K562 (cell line): Measurements from ENCODE around the gene LMCD1. TPM values are rescaled to one million over a fixed set of nuclear protein-coding genes. Genes with fewer than 3 reads are reported as not detected.

ENCODE experiments used
- ATAC-seq: fragments of 200-7000 bp; cut with Tn5 transposase; 3 replicates; pipeline ENCODE4 v1.9.1; 2020; ENCODE audit warnings: moderate library complexity
- BruUV-seq: library from RNA; stranded (reverse); fragments of 400-500 nt; replicated peaks from 2 replicates; lab custom pipeline; 2021; lab: Mats Ljungman, UMichigan
- CTCF ChIA-PET: fragments of 300-600 bp; formaldehyde crosslinking; extraction: SDS; loops from one replicate; lab custom pipeline; 2021; ENCODE audit warnings: low intra/inter-chr PET ratio; lab: Yijun Ruan, JAX
- POLR2A ChIA-PET: fragments of 300-600, 350-650 bp; sonication (Branson Sonifier 250); formaldehyde crosslinking; extraction: SDS; loops from one replicate; lab custom pipeline; 2021; ENCODE audit warnings: antibody characterized with exemption, inconsistent platforms; lab: Yijun Ruan, JAX
- DNase-seq, 4 experiments: peaks; one replicate each; pipeline versions ENCODE4 v3.0.0 to v3.0.0-alpha.2; 2011 to 2018; ENCODE audit warnings: low spot score in 3 of 4, mixed read lengths in 3 of 4; ENCODE audit errors: extremely low read depth in 1 of 4
- FAIRE-seq: peaks from 2 replicates; lab custom pipeline; 2011; peaks lifted over from hg19 to GRCh38; lab: Jason Lieb, UNC
- H2AFZ ChIP-seq: 2 replicates; pipeline ENCODE4 v1.6.0; 2011; ENCODE audit warnings: low read depth, low read length, control low read depth, inconsistent platforms
- H3K27ac ChIP-seq: fragments of 200-600 bp; 3 replicates; pipeline ENCODE4 v1.8.0; 2011; ENCODE audit warnings: low read depth, mild to moderate bottlenecking, control low read depth, inconsistent platforms, low read length, moderate library complexity, mixed read lengths; ENCODE audit errors: extremely low read depth
- H3K27me3 ChIP-seq, 2 experiments: fragments of 300-600 bp in 1 of 2; 2 replicates in 1 of 2; 3 replicates in 1 of 2; pipeline versions ENCODE4 v1.6.0 to v1.8.0; 2011; ENCODE audit warnings: inconsistent platforms in 2 of 2, low read length in 2 of 2, mild to moderate bottlenecking in 1 of 2, mixed read lengths in 1 of 2, moderate library complexity in 1 of 2; ENCODE audit not compliant: control insufficient read depth in 2 of 2, insufficient read depth in 2 of 2
- H3K36me3 ChIP-seq: fragments of 300-600 bp; 3 replicates; pipeline ENCODE4 v1.8.0; 2011; ENCODE audit warnings: mild to moderate bottlenecking, low read length, inconsistent platforms; ENCODE audit not compliant: control insufficient read depth, insufficient read depth
- H3K4me1 ChIP-seq, 2 experiments: fragments of 200-600 bp in 1 of 2; replicated peaks in 1 of 2; 2 replicates in 1 of 2; 3 replicates in 1 of 2; pipeline versions ENCODE4 v1.5.1 to v1.8.0; 2011; ENCODE audit warnings: inconsistent platforms in 2 of 2, low read length in 2 of 2, mild to moderate bottlenecking in 1 of 2, mixed read lengths in 1 of 2, moderate library complexity in 1 of 2; ENCODE audit not compliant: control insufficient read depth in 2 of 2, insufficient read depth in 2 of 2
- H3K4me2 ChIP-seq: 2 replicates; pipeline ENCODE4 v1.6.1; 2011; ENCODE audit warnings: low read length, control low read depth, inconsistent platforms, mixed read lengths; ENCODE audit not compliant: insufficient read depth
- H3K4me3 ChIP-seq: fragments of 200-600 bp; sonication (generic), shearing (Covaris generic); 2 replicates; pipeline ENCODE4 v1.5.1; 2016; ENCODE audit warnings: control low read depth, inconsistent platforms
- H3K79me2 ChIP-seq: fragments of 200-600 bp; 3 replicates; pipeline ENCODE4 v1.8.0; 2011; ENCODE audit warnings: low read length, inconsistent platforms; ENCODE audit not compliant: control insufficient read depth, insufficient read depth
- H3K9ac ChIP-seq, 2 experiments: 2 replicates each; pipeline versions ENCODE4 v1.6.0 to v1.6.1; 2011; ENCODE audit warnings: low read depth in 2 of 2, low read length in 2 of 2, control low read depth in 1 of 2, inconsistent platforms in 1 of 2, mild to moderate bottlenecking in 1 of 2, mixed read lengths in 1 of 2; ENCODE audit not compliant: insufficient read depth in 1 of 2
- H3K9me1 ChIP-seq: one replicate; pipeline ENCODE4 v1.6.0; 2011; ENCODE audit warnings: inconsistent platforms, mild to moderate bottlenecking, low read length, moderate library complexity; ENCODE audit not compliant: control insufficient read depth, insufficient read depth
- H3K9me3 ChIP-seq: replicated peaks from 2 replicates; pipeline ENCODE4 v1.5.1; 2011; ENCODE audit warnings: low read depth, low read length, inconsistent platforms; ENCODE audit not compliant: control insufficient read depth, insufficient read depth
- H4K20me1 ChIP-seq: replicated peaks from 2 replicates; pipeline ENCODE4 v1.6.1; 2011; ENCODE audit warnings: low read length, inconsistent platforms, mixed read lengths; ENCODE audit not compliant: control insufficient read depth, insufficient read depth
- ATF7 ChIP-seq: fragments of 450-650 bp; IDR thresholded peaks from 2 replicates; pipeline ENCODE4 v1.7.1; 2014; ENCODE audit warnings: mild to moderate bottlenecking, moderate library complexity
- DMBX1 ChIP-seq: fragments of 250-450 bp; sonication (Bioruptor Pico); IDR thresholded peaks from 2 replicates; pipeline ENCODE4 v1.8.0; 2022; ENCODE audit warnings: inconsistent platforms, mild to moderate bottlenecking, moderate library complexity, borderline replicate concordance
- NELFE ChIP-seq: IDR thresholded peaks from 2 replicates; pipeline ENCODE4 v1.6.1; 2011; ENCODE audit warnings: mild to moderate bottlenecking; ENCODE audit not compliant: insufficient read depth, insufficient read length
- NFXL1 ChIP-seq: fragments of 450-650 bp; formaldehyde crosslinking; IDR thresholded peaks from 2 replicates; pipeline ENCODE4 v1.4.0; 2021; ENCODE audit warnings: mild to moderate bottlenecking
- PHF8 ChIP-seq: fragments of 200-600 bp; sonication (generic); IDR thresholded peaks from 2 replicates; pipeline ENCODE4 v1.6.1; 2012; ENCODE audit warnings: mixed run types, mild to moderate bottlenecking, inconsistent platforms, low read length, moderate library complexity, borderline replicate concordance
- SIN3B ChIP-seq: fragments of 450-650 bp; IDR thresholded peaks from 2 replicates; pipeline ENCODE4 v1.6.1; 2017; ENCODE audit warnings: low read depth, mild to moderate bottlenecking, moderate library complexity
- SMAD1 ChIP-seq: fragments of 150-350 bp; IDR thresholded peaks from 2 replicates; pipeline ENCODE4 v1.6.1; 2014; ENCODE audit warnings: low read length, low read depth; ENCODE audit not compliant: partially characterized antibody
- SREBF2 ChIP-seq: sonication (generic); formaldehyde crosslinking; IDR thresholded peaks from 2 replicates; pipeline ENCODE4 v1.4.0; 2020; ENCODE audit warnings: mild to moderate bottlenecking, missing genetic modification reagents
- WGBS: fragments of 100-300 bp; shearing (Covaris generic); methylation state at CpG from one replicate; pipeline ENCODE4 v1.1.6; 2016; ENCODE audit warnings: low coverage, mixed read lengths; ENCODE audit not compliant: insufficient coverage; ENCODE audit errors: missing lambda C conversion rate; 5-methylcytosine and 5-hydroxymethylcytosine counted together
- in situ Hi-C: fragments of 300-500 bp; cut with MboI; formaldehyde crosslinking; loops from 4 replicates; pipeline ENCODE4 v1.15.0; 2018; ENCODE audit warnings: inconsistent platforms, mixed read lengths
- intact Hi-C: fragments of 100-400 bp; cut with micrococcal nuclease; formaldehyde crosslinking; loops from 2 replicates; pipeline ENCODE4 v1.14.2; 2022
- polyA plus RNA-seq, 8 experiments: library from polyadenylated mRNA; depleted of rRNA in 4 of 8; stranded (reverse) in 5 of 8; unstranded in 3 of 8; fragments of >200 nt; fragmentation: Nextera tagmentation in 2 of 8; fragmentation: Illumina TruSeq in 1 of 8; extraction: Ambion mirVana in 2 of 8; extraction: Trizol in 1 of 8; gene quantifications; 2 replicates each; pipeline versions ENCODE4 v1.2.1 to v1.2.3, GENCODE V29; 2011 to 2014; ENCODE audit warnings: inconsistent platforms in 1 of 8, missing spikeins in 1 of 8
- total RNA-seq, 7 experiments: library from RNA; depleted of rRNA in 6 of 7; stranded (reverse); fragments of >200 nt in 6 of 7; fragmentation: Illumina TruSeq in 2 of 7; extraction: Trizol in 2 of 7; gene quantifications; 2 replicates each; pipeline versions ENCODE4 v1.2.1 to v1.2.3, GENCODE V29; 2011 to 2021; ENCODE audit warnings: low replicate concordance in 1 of 7
- TF ChIP-seq, protein P1 (sequence below): IDR thresholded peaks from 2 replicates; pipeline ENCODE4 v1.6.1; 2011; ENCODE audit warnings: borderline replicate concordance, low read depth, mild to moderate bottlenecking, moderate library complexity, low read length; ENCODE audit not compliant: insufficient read depth, poor library complexity, severe bottlenecking
- TF ChIP-seq, protein P2 (sequence below): fragments of 450-650 bp; IDR thresholded peaks from 2 replicates; pipeline ENCODE4 v1.7.0; 2016; ENCODE audit warnings: borderline replicate concordance
- TF ChIP-seq, protein P3 (sequence below): IDR thresholded peaks from 2 replicates; pipeline ENCODE4 v1.6.1; 2012; ENCODE audit warnings: low read depth, low read length, improper control_type of control experiment, borderline replicate concordance

Gene LMCD1
- total and polyA plus RNA-seq, 9 of the 15 experiments (the other 6 are each of a cell fraction or from before 2014, with no cell fraction given), result 0.60 TPM; not detected in 8

- Histone ChIP-seq H3K36me3 (no peaks in the 10 kb centered on the region), H3K9me1 (no peaks in the 10 kb centered on the region), H4K20me1 (no peaks in the 10 kb centered on the region), H3K27ac (no peak overlapping the region), H3K79me2 (no peaks in the 10 kb centered on the region), H3K4me1 (no peaks in the 10 kb centered on the region), H3K4me2 (no peak overlapping the region), H2AFZ (no peak overlapping the region), H3K27me3 (0 out of 5 replicates have a peak, but pooled peaks cover 0 to 6% of the 10 kb centered on the region in 2 experiments), H3K9me3 (no peaks in the 10 kb centered on the region), H3K4me3 (no peak overlapping the region), H3K9ac (no peak overlapping the region)
- WGBS, result 0% methylated on average over 6 of the region's 6 CpGs
- intact Hi-C loops (no loop called here), in situ Hi-C loops (no loop called here)
- FAIRE-seq (no peak), ATAC-seq (no peak), DNase-seq (no peak)
- no peak for TF ChIP-seq DMBX1 (CRISPR knock-in tag)
- TF ChIP-seq SMAD1, result no peak
- TF ChIP-seq, protein P1, sequence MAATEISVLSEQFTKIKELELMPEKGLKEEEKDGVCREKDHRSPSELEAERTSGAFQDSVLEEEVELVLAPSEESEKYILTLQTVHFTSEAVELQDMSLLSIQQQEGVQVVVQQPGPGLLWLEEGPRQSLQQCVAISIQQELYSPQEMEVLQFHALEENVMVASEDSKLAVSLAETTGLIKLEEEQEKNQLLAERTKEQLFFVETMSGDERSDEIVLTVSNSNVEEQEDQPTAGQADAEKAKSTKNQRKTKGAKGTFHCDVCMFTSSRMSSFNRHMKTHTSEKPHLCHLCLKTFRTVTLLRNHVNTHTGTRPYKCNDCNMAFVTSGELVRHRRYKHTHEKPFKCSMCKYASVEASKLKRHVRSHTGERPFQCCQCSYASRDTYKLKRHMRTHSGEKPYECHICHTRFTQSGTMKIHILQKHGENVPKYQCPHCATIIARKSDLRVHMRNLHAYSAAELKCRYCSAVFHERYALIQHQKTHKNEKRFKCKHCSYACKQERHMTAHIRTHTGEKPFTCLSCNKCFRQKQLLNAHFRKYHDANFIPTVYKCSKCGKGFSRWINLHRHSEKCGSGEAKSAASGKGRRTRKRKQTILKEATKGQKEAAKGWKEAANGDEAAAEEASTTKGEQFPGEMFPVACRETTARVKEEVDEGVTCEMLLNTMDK, result no peak
- no peak for TF ChIP-seq NFXL1 (CRISPR knock-in tag)
- no peak for TF ChIP-seq SIN3B
- TF ChIP-seq, protein P2, sequence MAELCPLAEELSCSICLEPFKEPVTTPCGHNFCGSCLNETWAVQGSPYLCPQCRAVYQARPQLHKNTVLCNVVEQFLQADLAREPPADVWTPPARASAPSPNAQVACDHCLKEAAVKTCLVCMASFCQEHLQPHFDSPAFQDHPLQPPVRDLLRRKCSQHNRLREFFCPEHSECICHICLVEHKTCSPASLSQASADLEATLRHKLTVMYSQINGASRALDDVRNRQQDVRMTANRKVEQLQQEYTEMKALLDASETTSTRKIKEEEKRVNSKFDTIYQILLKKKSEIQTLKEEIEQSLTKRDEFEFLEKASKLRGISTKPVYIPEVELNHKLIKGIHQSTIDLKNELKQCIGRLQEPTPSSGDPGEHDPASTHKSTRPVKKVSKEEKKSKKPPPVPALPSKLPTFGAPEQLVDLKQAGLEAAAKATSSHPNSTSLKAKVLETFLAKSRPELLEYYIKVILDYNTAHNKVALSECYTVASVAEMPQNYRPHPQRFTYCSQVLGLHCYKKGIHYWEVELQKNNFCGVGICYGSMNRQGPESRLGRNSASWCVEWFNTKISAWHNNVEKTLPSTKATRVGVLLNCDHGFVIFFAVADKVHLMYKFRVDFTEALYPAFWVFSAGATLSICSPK, result no peak
- TF ChIP-seq SREBF2 (CRISPR knock-in tag), result no peak
- TF ChIP-seq, protein P3, sequence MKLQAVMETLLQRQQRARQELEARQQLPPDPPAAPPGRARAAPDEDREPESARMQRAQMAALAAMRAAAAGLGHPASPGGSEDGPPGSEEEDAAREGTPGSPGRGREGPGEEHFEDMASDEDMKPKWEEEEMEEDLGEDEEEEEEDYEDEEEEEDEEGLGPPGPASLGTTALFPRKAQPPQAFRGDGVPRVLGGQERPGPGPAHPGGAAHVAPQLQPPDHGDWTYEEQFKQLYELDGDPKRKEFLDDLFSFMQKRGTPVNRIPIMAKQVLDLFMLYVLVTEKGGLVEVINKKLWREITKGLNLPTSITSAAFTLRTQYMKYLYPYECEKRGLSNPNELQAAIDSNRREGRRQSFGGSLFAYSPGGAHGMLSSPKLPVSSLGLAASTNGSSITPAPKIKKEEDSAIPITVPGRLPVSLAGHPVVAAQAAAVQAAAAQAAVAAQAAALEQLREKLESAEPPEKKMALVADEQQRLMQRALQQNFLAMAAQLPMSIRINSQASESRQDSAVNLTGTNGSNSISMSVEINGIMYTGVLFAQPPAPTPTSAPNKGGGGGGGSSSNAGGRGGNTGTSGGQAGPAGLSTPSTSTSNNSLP, result no peak
- no peak for TF ChIP-seq PHF8
- TF ChIP-seq ATF7, result no peak
- no peak for TF ChIP-seq NELFE
- POLR2A ChIA-PET, result no interaction called here
- BruUV-seq, result no TSS peak
- CTCF ChIA-PET, result no interaction called here
Observed at GRCh38 chr3:8576436-8576835, 74.8 kb downstream of the LMCD1 start.
